Aorta (tissue), 5 donors: ENCODE results near the gene RFX1. TPM values are rescaled to one million over a fixed set of nuclear protein-coding genes. Genes with fewer than 3 reads are reported as not detected.
"Not testable (repeated sequence)": the region's sequence is repeated elsewhere in the genome, so short reads cannot be mapped to it uniquely, and the experiment has no call there.

Experiments
- ATAC-seq: fragments of 200-7000 bp; cut with Tn5 transposase; one replicate; pipeline ENCODE4 v1.9.1; 2022; ENCODE audit warnings: moderate library complexity; ENCODE audit not compliant: low FRiP score
- DNase-seq, 2 donors: peaks; one replicate each; pipeline ENCODE4 v3.0.0-alpha.2; 2020
- H3K27ac ChIP-seq, 2 donors: one replicate each; pipeline ENCODE4 v1.5.1; 2013; ENCODE audit warnings: low read length in 2 of 2, mild to moderate bottlenecking in 2 of 2, moderate library complexity in 2 of 2, control low read depth in 1 of 2, inconsistent platforms in 1 of 2, low read depth in 1 of 2
- H3K27me3 ChIP-seq, 2 donors: one replicate each; pipeline ENCODE4 v1.6.1; 2013; ENCODE audit warnings: control low read depth in 1 of 2, low read length in 1 of 2, mild to moderate bottlenecking in 1 of 2, moderate library complexity in 1 of 2; ENCODE audit not compliant: insufficient read depth in 2 of 2, control insufficient read depth in 1 of 2
- H3K36me3 ChIP-seq, 2 donors: one replicate each; pipeline ENCODE4 v1.6.1; 2013; ENCODE audit warnings: control low read depth in 1 of 2, low read length in 1 of 2, mild to moderate bottlenecking in 1 of 2; ENCODE audit not compliant: insufficient read depth in 2 of 2, control insufficient read depth in 1 of 2
- H3K4me1 ChIP-seq, 2 donors: one replicate each; pipeline ENCODE4 v1.6.1; 2013; ENCODE audit warnings: low read length in 2 of 2, control low read depth in 1 of 2, mild to moderate bottlenecking in 1 of 2, moderate library complexity in 1 of 2; ENCODE audit not compliant: insufficient read depth in 2 of 2, control insufficient read depth in 1 of 2
- H3K4me3 ChIP-seq, 2 donors: one replicate each; pipeline ENCODE4 v1.5.1; 2013; ENCODE audit warnings: low read length in 2 of 2, control low read depth in 1 of 2, mild to moderate bottlenecking in 1 of 2
- H3K9me3 ChIP-seq: one replicate; pipeline ENCODE4 v1.6.1; 2013; ENCODE audit warnings: mild to moderate bottlenecking, low read length; ENCODE audit not compliant: control insufficient read depth
- WGBS, 2 donors: extraction: QIAGEN DNeasy Blood & Tissue Kit; methylation state at CpG; one replicate each; pipeline ENCODE4 v1.1.7; 2013; 5-methylcytosine and 5-hydroxymethylcytosine counted together
- intact Hi-C, 2 donors: fragments of 100-400 bp; cut with DNase I; formaldehyde crosslinking; loops; one replicate each; pipeline versions ENCODE4 v1.14.2 to v1.15.0; 2022
- polyA plus RNA-seq, 2 donors: library from polyadenylated mRNA; stranded (reverse); fragments of 200-250 nt; gene quantifications; one replicate each; pipeline ENCODE4 v1.2.3, GENCODE V29; 2013
- total RNA-seq, 2 donors: library from RNA; stranded (reverse); fragmentation: NEBNext Ultra II Directional; extraction: Animal tissue kit (Norgen Biotek cat#: 25700); gene quantifications; one replicate each; pipeline ENCODE4 v1.2.1, GENCODE V29; 2021
- donor health status: healthy with polysubstance abuse.
- donor health status: Bipolar disorder and iron deficiency.
- donor health status: DM: no; HTN: no; CAD: no.
- donor health status: DM: no; HTN: no; CAD: no.
- donor health status: DM: yes; HTN: yes; CAD: no.

RFX1 gene
- total and polyA plus RNA-seq, 4 donors, result 1.9 to 17.7 (median 8.1) TPM

- WGBS, 2 donors, result 0% methylated on average over 58 to 63 of the region's 63 CpGs
- H3K4me3 ChIP-seq, result peak within 1 kb of the TSS in 1 of 2 donors; percentile 30
- H3K36me3 ChIP-seq, result no peaks in the 10 kb centered on the region
- no peaks in the 10 kb centered on the region for H3K27me3 ChIP-seq
- H3K4me1 ChIP-seq, result no peaks in the 10 kb centered on the region
- no peaks in the 10 kb centered on the region for H3K9me3 ChIP-seq
- ATAC-seq (peak; percentile 81), DNase-seq (peak; percentile 71 to 84)
- H3K27ac ChIP-seq, result no peak within 1 kb of the TSS
- intact Hi-C loops, result no loop called here
Observed at GRCh38 chr19:14031719-14032480, 25.8 kb upstream of the RFX1 start, which contains the start of gene IL27RA. Gene IL27RA (plus strand): TSS chr19:14031762. CDS start chr19:14031873, 111 bp downstream.

- intact Hi-C loops, result no loop called here
- WGBS, 2 donors, result 20 to 24% methylated on average over 20 of the region's 20 CpGs
- ATAC-seq, result no peak
- Histone ChIP-seq H3K4me3 (peak overlapping the region in 1 of 2 donors; percentile 30), H3K27ac (no peak overlapping the region), H3K4me1 (no peaks in the 10 kb centered on the region), H3K9me3 (no peaks in the 10 kb centered on the region), H3K27me3 (no peaks in the 10 kb centered on the region), H3K36me3 (no peaks in the 10 kb centered on the region)
- no peak for DNase-seq
Observed at GRCh38 chr19:14030997-14031718, 25.0 kb upstream of the RFX1 start.

DNA sequence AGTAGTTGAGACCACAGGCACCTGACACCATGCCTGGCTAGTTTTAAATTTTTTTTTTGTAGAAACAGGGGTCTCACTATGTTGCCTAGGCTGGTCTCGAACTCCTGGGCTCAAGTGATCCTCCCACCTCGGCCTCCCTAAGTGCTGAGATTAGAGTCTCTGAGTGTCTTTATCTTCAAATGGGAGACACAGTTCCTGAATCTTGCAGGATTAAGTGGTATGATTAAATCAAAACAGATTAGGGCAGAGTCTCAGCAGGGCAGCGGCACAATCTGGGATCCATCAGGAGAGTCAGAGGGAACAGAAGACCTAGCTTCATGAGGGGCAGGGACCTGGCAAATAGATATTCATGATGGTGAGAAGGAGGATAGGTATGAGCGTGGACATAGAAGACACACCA, 22.8 kb upstream of the RFX1 start:
- no peaks in the 10 kb centered on the region for H3K27me3 ChIP-seq
- WGBS, 2 donors, result 76 to 80% methylated on average over 4 of the region's 4 CpGs
- DNase-seq (no peak), ATAC-seq (no peak)
- H3K4me3 ChIP-seq, result no peak overlapping the region
- no peaks in the 10 kb centered on the region for H3K36me3 ChIP-seq
- no peaks in the 10 kb centered on the region for H3K9me3 ChIP-seq
- no peak overlapping the region for H3K27ac ChIP-seq
- intact Hi-C loops, result no loop called here
- H3K4me1 ChIP-seq, result no peaks in the 10 kb centered on the region

DNA sequence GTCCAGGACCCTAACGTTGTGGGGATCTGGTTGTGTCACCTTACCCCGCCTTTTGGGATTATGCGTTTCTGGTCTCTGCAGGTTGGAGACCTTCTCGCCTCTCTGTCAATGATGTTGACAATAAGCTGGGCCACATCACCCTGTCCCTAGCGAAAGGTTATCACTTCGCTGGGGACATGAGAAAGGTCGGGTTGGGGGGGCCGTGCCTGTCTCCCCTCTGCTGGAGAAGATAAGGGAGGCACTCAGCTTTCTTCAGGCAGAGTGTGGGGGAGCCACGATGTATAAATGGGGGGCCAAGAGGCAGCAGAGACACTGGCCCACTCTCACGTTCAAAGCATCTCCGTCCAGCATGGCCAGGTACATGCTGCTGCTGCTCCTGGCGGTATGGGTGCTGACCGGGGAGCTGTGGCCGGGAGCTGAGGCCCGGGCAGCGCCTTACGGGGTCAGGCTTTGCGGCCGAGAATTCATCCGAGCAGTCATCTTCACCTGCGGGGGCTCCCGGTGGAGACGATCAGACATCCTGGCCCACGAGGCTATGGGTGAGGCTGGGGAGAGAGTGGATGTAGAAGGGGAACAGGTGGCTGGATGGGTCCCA, 21.8 kb upstream of the RFX1 start, which contains the start of gene RLN3:
Gene RLN3 (plus strand): TSS at position 293 of the 595 bp plus-strand sequence. CDS start 57 bp downstream, at position 350.
- Histone ChIP-seq H3K27ac (no peak within 1 kb of the TSS), H3K4me1 (no peaks in the 10 kb centered on the region), H3K9me3 (no peaks in the 10 kb centered on the region), H3K36me3 (no peaks in the 10 kb centered on the region), H3K27me3 (no peaks in the 10 kb centered on the region), H3K4me3 (no peak within 1 kb of the TSS)
- intact Hi-C loops, result no loop called here
- ATAC-seq, result no peak
- 79% methylated on average over 24 of the region's 24 CpGs for WGBS, 2 donors
- no peak for DNase-seq

DNA sequence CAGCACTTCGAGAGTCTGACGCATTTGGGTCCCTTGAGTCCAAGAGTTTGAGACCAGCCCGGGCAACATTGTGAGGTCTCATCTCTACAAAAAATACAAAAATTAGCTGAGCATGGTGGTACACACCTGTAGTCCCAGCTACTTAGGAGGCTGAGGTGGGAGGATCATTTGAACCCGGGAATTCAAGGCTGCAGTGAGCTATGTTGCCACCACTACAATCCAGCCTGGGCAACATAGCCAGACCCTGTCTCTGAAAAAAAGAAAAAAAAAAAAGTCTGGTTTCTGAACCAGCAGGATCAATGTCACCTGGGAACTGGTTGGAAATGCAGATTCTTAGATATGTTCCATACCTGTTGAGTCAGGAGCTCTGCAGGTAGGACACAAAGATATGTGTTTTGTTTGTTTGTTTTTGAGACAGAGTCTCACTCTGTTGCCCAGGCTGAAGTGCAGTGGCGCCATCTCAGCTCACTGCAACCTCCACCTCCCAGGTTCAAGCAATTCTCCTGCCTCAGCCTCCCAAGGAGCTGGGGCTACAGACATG, 20.6 kb upstream of the RFX1 start:
- 90 to 91% methylated on average over 5 of the region's 5 CpGs for WGBS, 2 donors
- intact Hi-C loops, DNase-seq, H3K9me3 ChIP-seq, H3K4me1 ChIP-seq, ATAC-seq, H3K27ac ChIP-seq, H3K27me3 ChIP-seq, H3K36me3 ChIP-seq, H3K4me3 ChIP-seq: not testable (repeated sequence)

- Histone ChIP-seq H3K27me3 (no peaks in the 10 kb centered on the region), H3K4me1 (no peaks in the 10 kb centered on the region), H3K9me3 (no peaks in the 10 kb centered on the region), H3K4me3 (no peak overlapping the region), H3K27ac (no peak overlapping the region), H3K36me3 (no peaks in the 10 kb centered on the region)
- DNase-seq (peak; percentile 74 to 79), ATAC-seq (peak; percentile 69)
- WGBS, 2 donors, result 37 to 46% methylated on average over 9 of the region's 9 CpGs
- intact Hi-C loops, result no loop called here
Observed at GRCh38 chr19:14023404-14024235, 17.5 kb upstream of the RFX1 start.

DNA sequence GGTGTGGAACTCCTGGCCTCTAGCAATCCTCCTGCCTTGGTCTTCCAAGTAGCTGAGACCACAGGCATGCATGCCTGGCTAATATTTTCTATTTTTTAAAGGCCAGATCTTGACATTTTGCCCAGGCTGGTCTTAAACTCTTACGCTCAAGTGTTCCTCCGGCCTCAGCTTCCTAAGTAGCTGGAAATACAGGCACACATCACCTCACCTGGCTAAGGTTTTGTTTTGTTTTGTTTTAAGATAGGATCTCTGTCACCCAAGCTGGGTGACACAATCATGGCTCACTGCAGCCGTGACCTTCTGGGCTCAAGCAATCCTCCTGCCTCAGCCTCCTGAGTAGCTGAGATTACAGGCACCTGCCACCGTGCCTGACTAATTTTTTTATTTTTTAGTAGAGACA, 16.3 kb upstream of the RFX1 start:
- H3K36me3 ChIP-seq, result no peaks in the 10 kb centered on the region

DNA sequence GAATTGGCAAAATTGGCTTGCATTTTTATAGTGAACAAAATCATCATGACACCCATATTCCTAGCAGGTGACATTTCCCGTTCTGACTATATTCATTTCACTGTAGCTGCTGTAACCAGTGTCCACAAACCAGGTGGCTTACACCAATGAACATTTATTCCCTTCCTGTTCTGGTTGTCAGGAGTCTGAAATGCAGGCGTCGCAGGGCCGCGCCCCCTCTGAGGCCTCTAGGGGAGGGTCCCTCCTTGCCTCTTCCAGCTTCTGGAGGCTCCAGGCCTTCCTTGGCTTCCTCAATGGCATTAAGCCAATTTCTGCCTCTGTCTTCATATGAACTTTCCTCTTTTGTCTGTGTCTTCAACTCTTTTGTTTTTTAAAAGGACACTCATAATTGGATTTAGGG, 15.4 kb upstream of the RFX1 start:
- Histone ChIP-seq H3K4me1 (no peaks in the 10 kb centered on the region), H3K36me3 (no peaks in the 10 kb centered on the region), H3K9me3 (no peaks in the 10 kb centered on the region), H3K4me3 (no peak overlapping the region), H3K27me3 (no peaks in the 10 kb centered on the region), H3K27ac (no peak overlapping the region)
- ATAC-seq (no peak), DNase-seq (no peak)
- intact Hi-C loops, result no loop called here
- WGBS, 2 donors, result 86 to 89% methylated on average over 5 of the region's 5 CpGs

More for the DNA sequence above, 16.3 kb upstream of the RFX1 start:
- Histone ChIP-seq H3K4me3 (no peak overlapping the region), H3K9me3 (no peaks in the 10 kb centered on the region), H3K4me1 (no peaks in the 10 kb centered on the region), H3K27ac (no peak overlapping the region), H3K27me3 (no peaks in the 10 kb centered on the region)
- ATAC-seq (no peak), DNase-seq (no peak)
- 75 to 76% methylated on average over 4 of the region's 4 CpGs for WGBS, 2 donors
- intact Hi-C loops, result no loop called here
